Spleen (tissue), 11 donors: Measurements from ENCODE around the gene TRIM36. TPM values are rescaled to one million over a fixed set of nuclear protein-coding genes. Genes with fewer than 3 reads are reported as not detected.

Experiments used
- DNase-seq: peaks from one replicate; pipeline ENCODE4 v3.0.0-alpha.2; 2020
- H3K27ac ChIP-seq, 8 donors: fragments of 200-600 bp; sonication (generic) in 7 of 8; 1 replicate in 4 of 8; 2 replicates in 4 of 8; pipeline versions ENCODE4 v1.5.0 to v1.8.0; 2016 to 2021; ENCODE audit warnings: inconsistent platforms in 4 of 8, mild to moderate bottlenecking in 4 of 8, moderate library complexity in 1 of 8
- H3K27me3 ChIP-seq, 7 donors: fragments of 200-600 bp; sonication (generic) in 6 of 7; replicated peaks in 1 of 7; 1 replicate in 4 of 7; 2 replicates in 3 of 7; pipeline versions ENCODE4 v1.5.0 to v1.8.0; 2016 to 2021; ENCODE audit warnings: inconsistent platforms in 3 of 7, mild to moderate bottlenecking in 1 of 7
- H3K36me3 ChIP-seq, 6 donors: fragments of 200-600 bp; sonication (generic) in 5 of 6; 1 replicate in 4 of 6; 2 replicates in 2 of 6; pipeline versions ENCODE4 v1.5.0 to v1.8.0; 2016 to 2021; ENCODE audit warnings: inconsistent platforms in 2 of 6
- H3K4me1 ChIP-seq, 6 donors: fragments of 200-600 bp; sonication (generic) in 5 of 6; 1 replicate in 3 of 6; 2 replicates in 3 of 6; pipeline versions ENCODE4 v1.5.0 to v1.8.0; 2016 to 2021; ENCODE audit warnings: inconsistent platforms in 3 of 6
- H3K4me3 ChIP-seq, 8 donors: fragments of 200-600 bp; sonication (generic) in 7 of 8; 1 replicate in 4 of 8; 2 replicates in 4 of 8; pipeline versions ENCODE4 v1.5.0 to v1.8.0; 2016 to 2021; ENCODE audit warnings: inconsistent platforms in 4 of 8, mild to moderate bottlenecking in 4 of 8, moderate library complexity in 2 of 8
- H3K9me3 ChIP-seq, 8 donors: fragments of 200-600 bp; sonication (generic) in 7 of 8; 1 replicate in 4 of 8; 2 replicates in 4 of 8; pipeline versions ENCODE4 v1.5.0 to v1.8.0; 2016 to 2021; ENCODE audit warnings: inconsistent platforms in 4 of 8
- CTCF ChIP-seq, 11 experiments: fragments of 200-600 bp in 7 of 11; fragments of 450-650 bp in 4 of 11; sonication (generic) in 4 of 11; IDR thresholded peaks in 8 of 11; conservative IDR thresholded peaks in 3 of 11; 1 replicate in 7 of 11; 2 replicates in 4 of 11; pipeline versions ENCODE4 v1.4.0 to v1.8.0; 2016 to 2021; ENCODE audit warnings: antibody characterized with exemption in 11 of 11, inconsistent platforms in 4 of 11, mild to moderate bottlenecking in 1 of 11
- POLR2A ChIP-seq, 3 donors: fragments of 450-650 bp; IDR thresholded peaks; one replicate each; pipeline ENCODE4 v1.5.1; 2017; ENCODE audit warnings: antibody characterized with exemption in 3 of 3, mild to moderate bottlenecking in 1 of 3
- POLR2AphosphoS5 ChIP-seq, 3 donors: sonication (generic); formaldehyde crosslinking; IDR thresholded peaks; one replicate each; pipeline ENCODE4 v1.5.1; 2017; ENCODE audit warnings: antibody characterized with exemption in 3 of 3
- WGBS, 5 donors: extraction: QIAGEN DNeasy Blood & Tissue Kit in 3 of 5; methylation state at CpG; one replicate each; pipeline versions ENCODE4 v1.1.5 to v1.1.7; 2013 to 2018; 5-methylcytosine and 5-hydroxymethylcytosine counted together
- intact Hi-C: fragments of 100-400 bp; cut with DNase I; formaldehyde crosslinking; loops from one replicate; pipeline ENCODE4 v1.15.0; 2023; ENCODE audit warnings: low total_unique reads
- polyA plus RNA-seq, 3 donors: library from polyadenylated mRNA; stranded (reverse); fragments of 200-250 nt; gene quantifications; one replicate each; pipeline ENCODE4 v1.2.1, GENCODE V29; 2013
- total RNA-seq, 7 donors: library from RNA; depleted of rRNA in 3 of 7; stranded (reverse); fragments of >200 nt in 3 of 7; fragmentation: NEBNext Ultra II Directional in 4 of 7; extraction: Animal tissue kit (Norgen Biotek cat#: 25700) in 4 of 7; gene quantifications; one replicate each; pipeline versions ENCODE4 v1.1.0 to v1.2.1, GENCODE V29; 2016 to 2021
- donor health status: healthy with polysubstance abuse.
- donor health status: DM: no; HTN: no; CAD: no; lungs with moderate emphysema.
- donor health status: DM: no; HTN: no; CAD: no.
- donor health status: Bipolar disorder and iron deficiency.
- donor health status: healthy.
- donor health status: DM: no; HTN: no; CAD: no.
- donor health status: DM: yes; HTN: yes; CAD: no.

Gene TRIM36
- total and polyA plus RNA-seq, 10 donors, result 0.18 to 6.3 (median 1.6) TPM

DNA sequence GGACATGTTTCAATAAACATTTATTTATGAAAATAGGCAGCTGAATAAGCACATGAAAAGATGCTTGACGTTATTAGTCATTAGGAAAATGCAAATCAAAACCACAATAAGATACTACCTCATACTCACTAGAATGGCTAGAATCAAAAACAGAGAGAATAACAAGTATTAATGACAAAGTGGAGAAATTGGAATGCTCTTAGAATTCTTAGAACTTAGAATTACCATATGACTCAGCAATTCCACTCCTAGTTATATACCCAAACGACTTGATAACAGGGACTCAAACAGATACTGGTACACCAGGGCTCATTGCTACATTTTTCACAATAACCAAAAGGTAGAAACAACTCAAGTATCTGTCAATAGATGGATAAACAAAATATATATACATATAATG, 15.1 kb upstream of the TRIM36 start:
- no peak overlapping the region for H3K4me3 ChIP-seq
- WGBS, 5 donors, result 58 to 72% (median 70%) methylated on average over 2 of the region's 2 CpGs
- no peak overlapping the region for H3K27ac ChIP-seq
- no peak for TF ChIP-seq POLR2AphosphoS5 (IDR thresholded peaks at IDR 0.05)
- no peak for TF ChIP-seq CTCF (IDR thresholded peaks at IDR 0.05 in 8 of 11, conservative IDR thresholded peaks at IDR 0.05 in 3 of 11)
- no peak for TF ChIP-seq POLR2A (IDR thresholded peaks at IDR 0.05)
- no peak for DNase-seq
- no peaks in the 10 kb centered on the region for H3K36me3 ChIP-seq
- peaks cover 13 to 63% (median 46%) of the 10 kb centered on the region in 7 donors for H3K27me3 ChIP-seq
- intact Hi-C loops, result no loop called here
- H3K4me1 ChIP-seq, result peaks cover under 1 to 11% (median 10%) of the 10 kb centered on the region in 6 donors
- H3K9me3 ChIP-seq, result no peaks in the 10 kb centered on the region

DNA sequence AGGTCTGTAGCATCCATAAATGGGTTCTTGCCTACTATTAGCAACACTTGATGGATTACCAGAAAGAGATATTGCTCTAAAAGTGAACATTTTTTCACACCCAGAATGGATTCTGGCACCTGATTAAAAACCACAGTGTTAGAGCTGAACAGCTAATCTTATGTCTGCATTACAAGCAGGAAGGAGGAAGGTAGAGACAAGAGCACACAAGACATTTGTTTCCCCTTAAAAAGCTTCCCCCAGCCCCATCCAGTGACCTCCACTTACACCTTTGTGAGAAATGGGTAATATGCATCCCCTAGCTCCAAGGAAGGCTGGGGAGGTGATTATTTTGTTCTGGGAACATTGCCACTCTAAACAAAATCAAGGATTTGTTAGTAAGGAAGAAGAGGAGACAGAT, 12.0 kb upstream of the TRIM36 start:
- H3K4me3 ChIP-seq, result no peak overlapping the region
- H3K4me1 ChIP-seq, result peaks cover 10 to 23% (median 18%) of the 10 kb centered on the region in 6 donors
- H3K9me3 ChIP-seq, result no peaks in the 10 kb centered on the region
- no peaks in the 10 kb centered on the region for H3K36me3 ChIP-seq
- no peak overlapping the region for H3K27ac ChIP-seq
- peaks cover 18 to 93% (median 67%) of the 10 kb centered on the region in 7 donors for H3K27me3 ChIP-seq
- no peak for DNase-seq
- TF ChIP-seq POLR2A (IDR thresholded peaks at IDR 0.05) (no peak), CTCF (IDR thresholded peaks at IDR 0.05 in 8 of 11, conservative IDR thresholded peaks at IDR 0.05 in 3 of 11) (no peak), POLR2AphosphoS5 (IDR thresholded peaks at IDR 0.05) (no peak)
- intact Hi-C loops, result no loop called here

- H3K4me3 ChIP-seq, result peak overlapping the region; percentile 29 to 74 (median 44)
- no peaks in the 10 kb centered on the region for H3K9me3 ChIP-seq
- H3K27me3 ChIP-seq, result peaks cover 18 to 100% (median 69%) of the 10 kb centered on the region in 7 donors
- TF ChIP-seq POLR2AphosphoS5 (IDR thresholded peaks at IDR 0.05), result peak; percentile 3 to 71 (median 46)
- TF ChIP-seq POLR2A (IDR thresholded peaks at IDR 0.05), result no peak
- WGBS, 5 donors, result 1 to 2% (median 1%) methylated on average over 50 to 54 of the region's 54 CpGs
- H3K27ac ChIP-seq, result no peak overlapping the region
- no peaks in the 10 kb centered on the region for H3K36me3 ChIP-seq
- intact Hi-C loops, result no loop called here
- H3K4me1 ChIP-seq, result peaks cover 10 to 23% (median 18%) of the 10 kb centered on the region in 6 donors
- peak; percentile 81 for DNase-seq
Measured at GRCh38 chr5:115180165-115180709, 10.5 kb upstream of the TRIM36 start.

DNA sequence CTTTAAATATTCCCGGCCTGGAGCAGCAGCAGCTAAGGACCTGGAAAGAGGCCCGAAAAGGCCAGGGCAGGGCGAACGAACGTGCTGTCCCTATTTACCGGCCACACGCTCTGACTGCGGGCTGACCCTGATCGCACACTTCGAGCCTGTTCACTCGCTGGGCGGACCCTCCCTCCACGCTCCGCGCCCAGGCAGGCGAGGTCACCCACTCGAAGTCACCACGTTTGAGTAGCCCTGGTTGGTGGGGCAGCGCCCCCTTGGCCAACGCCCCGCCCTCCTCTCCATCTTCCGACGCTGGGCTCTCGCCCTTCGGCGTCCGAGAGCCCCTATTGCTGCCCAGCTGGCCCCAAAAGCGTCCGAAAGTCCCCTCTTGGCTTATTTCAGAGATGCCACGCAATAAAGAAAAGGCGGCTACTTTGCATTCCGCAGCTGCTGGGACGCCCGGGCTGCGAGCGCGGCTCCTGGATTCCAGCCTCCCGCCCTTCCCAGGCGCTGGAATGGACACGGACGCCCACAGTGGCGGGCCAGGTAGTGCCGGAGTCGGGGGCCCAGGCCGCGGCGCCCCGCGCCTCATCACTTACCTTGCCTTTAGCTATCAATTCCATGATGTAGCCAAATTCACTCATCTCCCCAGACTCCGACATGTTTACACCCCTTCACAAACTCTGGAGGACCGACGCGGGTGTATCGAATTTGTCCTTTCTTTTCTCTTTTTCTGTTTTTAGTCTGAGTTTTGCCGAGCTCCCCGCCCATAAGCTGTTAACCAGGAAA, 9.9 kb upstream of the TRIM36 start:
- TF ChIP-seq POLR2AphosphoS5 (IDR thresholded peaks at IDR 0.05) (peak in 1 of 3 donors; percentile 4), CTCF (IDR thresholded peaks at IDR 0.05 in 8 of 11, conservative IDR thresholded peaks at IDR 0.05 in 3 of 11) (no peak)
- H3K27me3 ChIP-seq, result peaks cover 18 to 100% (median 66%) of the 10 kb centered on the region in 7 donors
- 2 to 5% (median 4%) methylated on average over 35 to 56 of the region's 56 CpGs for WGBS, 5 donors
- peak; percentile 72 for DNase-seq
- peaks cover 10 to 23% (median 18%) of the 10 kb centered on the region in 6 donors for H3K4me1 ChIP-seq
- peak overlapping the region; percentile 29 to 74 (median 44) for H3K4me3 ChIP-seq
- intact Hi-C loops, result no loop called here
- no peak overlapping the region for H3K27ac ChIP-seq
- H3K36me3 ChIP-seq, result no peaks in the 10 kb centered on the region
- no peaks in the 10 kb centered on the region for H3K9me3 ChIP-seq
